NOMO-1 treated with dmso at 0.1 percent for 144 hours (cell line): ENCODE measurements around the gene NTPCR.
"Not testable (repeated sequence)": the region's sequence is repeated elsewhere in the genome, so short reads cannot be mapped to it uniquely, and the experiment has no call there.

Experiments
- DNase-seq: peaks from one replicate; lab custom pipeline; 2025; ENCODE audit not compliant: unreplicated experiment; lab: John Stamatoyannopoulos, UW

Gene NTPCR

DNA sequence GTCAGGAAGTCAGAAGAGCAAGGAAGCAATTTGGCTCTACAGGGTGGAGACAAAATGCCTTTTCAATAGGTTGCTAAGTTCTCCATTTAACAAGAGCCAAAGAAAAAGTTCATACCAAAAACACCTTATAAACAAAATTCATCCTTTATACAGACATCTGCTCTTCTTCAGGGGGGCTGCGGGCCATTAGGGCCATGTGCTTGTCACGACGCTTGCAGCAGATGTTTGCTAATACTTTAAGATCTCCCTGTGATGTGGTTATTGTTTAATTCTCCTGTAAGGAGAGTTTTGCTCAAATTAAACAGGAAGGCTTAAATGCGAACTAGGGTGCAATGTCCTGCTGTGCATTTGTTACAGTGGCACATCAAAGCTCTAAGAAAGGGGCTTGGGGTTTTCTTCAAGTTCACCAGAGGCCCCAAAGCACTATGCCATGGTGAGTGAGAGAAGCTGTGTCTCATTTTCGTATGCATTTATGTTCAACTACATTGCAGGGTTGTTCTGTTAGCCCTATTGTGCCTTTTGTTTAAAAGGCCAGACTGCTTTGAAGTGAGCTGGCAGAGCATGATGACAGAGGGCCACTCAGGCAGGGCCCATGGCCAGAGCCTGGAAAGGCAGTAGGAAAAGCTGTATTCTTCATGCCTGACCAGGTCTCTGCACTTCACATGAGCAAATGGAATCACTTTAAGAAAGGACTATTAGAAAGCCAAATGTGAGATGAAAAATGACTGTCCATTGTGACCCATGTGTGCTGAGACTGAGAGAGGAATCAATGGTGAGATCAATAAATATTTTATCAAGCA is 24.8 kb upstream of the NTPCR start:
- DNase-seq: no peak

DNA sequence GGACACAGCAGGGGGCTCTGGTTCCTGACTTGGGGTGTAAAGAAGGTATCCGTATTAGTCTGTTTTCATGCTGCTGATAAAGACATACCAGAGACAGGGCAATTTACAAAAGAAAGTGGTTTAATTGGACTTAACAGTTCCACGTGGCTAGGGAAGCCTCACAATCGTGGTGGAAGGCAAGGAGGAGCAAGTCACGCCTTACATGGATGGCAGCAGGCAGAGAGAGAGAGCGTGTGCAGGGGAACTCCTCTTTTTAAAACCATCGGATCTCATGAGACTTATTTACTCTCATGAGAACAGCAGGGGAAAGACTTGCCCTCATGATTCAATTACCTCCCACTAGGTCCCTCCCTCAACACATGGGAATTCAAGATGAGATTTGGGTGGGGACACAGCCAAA is 23.2 kb upstream of the NTPCR start:
- DNase-seq: not testable (repeated sequence)

DNA sequence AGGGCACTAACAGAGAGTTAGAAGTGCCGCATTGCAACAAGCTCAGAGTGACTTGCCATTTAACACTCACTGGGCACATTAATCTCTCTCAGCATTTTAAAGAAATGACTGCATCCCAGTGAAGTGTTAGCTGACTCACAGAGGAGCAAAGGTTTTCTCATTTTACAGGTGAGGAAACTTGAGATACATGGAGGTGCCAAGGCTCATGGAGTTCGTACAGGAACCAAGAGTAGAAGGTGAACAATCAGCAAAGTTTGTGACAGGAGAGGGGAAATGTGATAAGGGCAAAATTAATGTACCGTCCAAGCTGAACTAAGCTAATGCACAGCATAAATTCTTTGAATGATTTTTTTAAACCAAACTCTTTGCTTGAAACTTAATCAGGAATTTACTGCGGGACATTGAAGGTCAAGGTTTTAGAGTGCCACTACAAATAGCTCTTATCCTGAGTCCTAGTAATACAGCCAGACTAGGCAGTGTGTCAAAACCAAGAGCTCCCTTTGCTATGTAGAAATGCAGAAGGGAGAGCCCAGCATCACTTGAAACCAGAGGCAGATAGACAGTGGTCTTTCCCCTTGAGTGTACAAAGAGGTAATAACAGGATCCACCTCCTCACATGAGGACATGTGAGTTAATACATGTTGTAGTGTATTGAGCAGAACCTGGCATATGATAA is 22.4 kb upstream of the NTPCR start:
- no peak for DNase-seq

DNA sequence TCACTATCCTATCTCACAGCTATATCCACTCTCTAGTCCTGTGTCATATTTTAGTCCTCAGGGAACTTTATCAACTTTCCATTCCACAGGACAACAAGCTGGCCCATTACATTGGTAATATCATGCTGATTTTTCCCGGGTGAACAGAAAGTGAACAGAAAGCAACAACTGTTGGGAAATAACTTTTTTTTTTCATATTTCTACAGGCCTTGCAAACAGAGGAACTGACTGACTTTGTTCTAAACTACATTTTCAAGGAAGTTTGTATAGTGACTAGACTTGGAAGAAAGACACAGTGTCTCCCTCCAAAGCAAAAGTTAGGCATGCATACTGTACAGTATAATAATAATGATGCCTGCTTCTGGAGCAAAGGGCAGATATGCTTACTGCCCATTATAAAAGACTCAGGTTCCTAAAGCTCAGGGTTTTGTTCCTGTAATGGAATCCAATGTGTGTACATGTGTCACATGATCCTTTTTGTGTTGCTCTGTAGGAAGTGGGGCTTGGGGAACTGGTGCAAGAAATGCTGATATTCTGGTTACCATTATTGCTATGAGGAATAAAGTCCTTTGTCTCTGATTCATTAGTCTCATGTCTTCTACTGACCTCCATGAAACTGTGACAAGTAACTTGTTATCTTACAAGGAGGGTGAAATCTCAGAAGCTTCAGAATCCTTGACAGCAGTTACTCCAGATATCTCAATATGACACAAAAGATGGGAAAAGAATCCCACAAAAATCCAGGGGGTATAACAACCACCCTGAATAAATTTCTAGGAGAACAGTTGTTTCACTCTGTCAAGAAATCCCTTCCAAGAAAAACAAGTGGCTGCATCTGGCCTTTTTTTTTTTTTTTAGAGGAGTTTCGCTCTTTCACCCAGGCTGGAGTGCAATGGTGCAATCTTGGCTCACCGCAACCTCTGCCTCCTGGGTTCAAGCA is 17.7 kb upstream of the NTPCR start:
- DNase-seq: no peak

DNA sequence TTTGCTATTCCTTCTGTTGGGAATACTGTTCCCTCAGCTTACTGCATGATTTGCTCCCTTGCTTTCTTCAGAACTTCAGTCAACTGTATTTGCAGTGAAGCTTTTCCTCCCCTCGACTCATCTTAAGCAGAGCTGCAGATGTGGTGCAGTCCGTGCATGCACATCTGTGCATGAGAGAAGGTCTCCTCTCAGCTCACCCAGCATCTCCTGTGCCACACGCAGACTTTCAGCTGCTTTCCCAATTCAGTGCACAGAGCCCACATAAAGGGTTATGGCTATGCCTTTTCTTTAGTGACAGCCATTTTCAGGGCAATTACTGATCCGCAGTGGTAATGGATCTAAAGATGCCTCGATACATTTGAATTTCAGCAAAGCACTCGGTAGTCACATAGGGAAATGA is 13.5 kb upstream of the NTPCR start:
- DNase-seq: no peak

DNA sequence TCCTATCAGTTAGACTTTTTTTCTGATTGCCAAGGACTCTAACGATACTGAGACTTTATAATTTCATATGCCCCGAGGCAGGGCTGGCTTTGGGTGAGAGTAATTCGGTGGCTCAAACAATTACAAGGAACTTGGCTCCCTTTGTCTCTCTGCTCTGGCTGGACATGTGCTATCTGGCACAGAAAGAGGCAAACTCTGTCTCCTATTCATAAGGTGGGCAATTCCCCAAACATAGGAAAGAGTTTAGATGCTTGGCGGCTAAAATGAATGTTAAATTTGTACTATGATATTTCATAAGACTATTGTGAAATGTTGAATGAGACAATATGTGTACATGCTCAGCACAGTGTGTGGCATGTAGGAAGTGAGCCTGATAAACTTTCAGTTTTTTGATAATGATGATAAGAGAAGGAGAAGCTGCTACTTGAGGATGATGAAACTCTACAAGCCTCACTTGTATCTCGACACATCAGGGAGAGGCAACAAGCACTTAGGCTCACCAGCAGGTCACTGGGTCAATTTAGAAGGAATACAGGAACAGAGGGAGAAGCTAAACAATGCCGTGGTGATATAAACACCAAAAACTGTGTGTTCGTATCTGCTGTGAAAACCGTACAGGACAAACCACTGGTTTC is 12.6 kb upstream of the NTPCR start:
- no peak for DNase-seq

DNA sequence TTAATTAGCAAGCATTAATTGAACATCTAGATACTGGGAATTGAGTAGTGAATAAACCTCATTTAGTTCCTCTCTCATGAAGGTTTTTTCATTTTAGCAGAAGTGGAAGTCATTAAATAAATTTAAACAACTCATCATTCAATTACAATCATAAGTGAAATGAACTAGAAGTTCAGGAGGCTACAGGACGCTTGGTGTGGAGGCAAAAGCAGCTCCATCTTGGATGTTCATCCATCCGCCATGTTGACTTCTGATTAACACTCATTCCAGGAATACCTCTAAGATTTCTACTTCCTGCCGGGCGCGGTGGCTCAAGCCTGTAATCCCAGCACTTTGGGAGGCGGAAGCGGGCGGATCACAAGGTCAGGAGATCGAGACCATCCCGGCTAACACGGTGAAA is 11.5 kb upstream of the NTPCR start:
- DNase-seq: no peak

DNA sequence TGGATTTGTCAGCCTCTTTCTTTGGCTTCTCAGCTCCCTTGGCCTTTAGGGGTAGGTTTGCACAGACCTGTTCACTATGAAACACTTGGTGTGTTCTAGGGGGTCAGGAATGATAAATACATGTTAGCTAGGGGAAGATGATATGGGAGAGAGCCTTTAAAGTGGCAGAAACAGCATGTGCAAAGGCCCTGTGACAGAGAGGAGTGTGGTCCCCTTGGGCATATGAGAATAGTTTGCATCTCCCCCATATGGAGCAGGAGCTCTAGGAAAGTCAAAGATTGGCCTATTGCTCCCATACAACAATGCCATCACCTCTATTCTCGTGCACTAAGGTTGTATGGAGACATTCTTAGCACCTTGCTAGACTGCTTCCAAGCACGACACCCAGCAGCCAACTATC is 10.7 kb upstream of the NTPCR start:
- no peak for DNase-seq

DNA sequence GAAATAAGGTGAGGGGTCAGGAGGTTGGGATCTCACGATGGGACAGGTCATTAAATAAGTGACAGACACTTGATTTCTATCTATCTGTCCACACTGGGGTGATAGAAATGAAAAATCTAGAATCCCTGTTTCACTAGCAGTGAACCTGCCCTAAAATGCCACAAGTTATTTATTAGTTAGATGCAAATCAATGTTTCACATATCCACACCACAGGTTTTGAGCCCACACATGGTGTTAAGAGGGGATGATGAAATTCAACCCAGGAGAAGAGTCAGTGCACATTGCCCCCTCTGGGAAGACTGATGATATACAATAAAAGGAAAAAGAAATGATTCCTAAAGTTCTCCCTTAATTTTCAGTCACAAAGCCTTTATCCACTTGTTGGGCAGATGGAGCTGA is 10.1 kb upstream of the NTPCR start:
- no peak for DNase-seq

DNA sequence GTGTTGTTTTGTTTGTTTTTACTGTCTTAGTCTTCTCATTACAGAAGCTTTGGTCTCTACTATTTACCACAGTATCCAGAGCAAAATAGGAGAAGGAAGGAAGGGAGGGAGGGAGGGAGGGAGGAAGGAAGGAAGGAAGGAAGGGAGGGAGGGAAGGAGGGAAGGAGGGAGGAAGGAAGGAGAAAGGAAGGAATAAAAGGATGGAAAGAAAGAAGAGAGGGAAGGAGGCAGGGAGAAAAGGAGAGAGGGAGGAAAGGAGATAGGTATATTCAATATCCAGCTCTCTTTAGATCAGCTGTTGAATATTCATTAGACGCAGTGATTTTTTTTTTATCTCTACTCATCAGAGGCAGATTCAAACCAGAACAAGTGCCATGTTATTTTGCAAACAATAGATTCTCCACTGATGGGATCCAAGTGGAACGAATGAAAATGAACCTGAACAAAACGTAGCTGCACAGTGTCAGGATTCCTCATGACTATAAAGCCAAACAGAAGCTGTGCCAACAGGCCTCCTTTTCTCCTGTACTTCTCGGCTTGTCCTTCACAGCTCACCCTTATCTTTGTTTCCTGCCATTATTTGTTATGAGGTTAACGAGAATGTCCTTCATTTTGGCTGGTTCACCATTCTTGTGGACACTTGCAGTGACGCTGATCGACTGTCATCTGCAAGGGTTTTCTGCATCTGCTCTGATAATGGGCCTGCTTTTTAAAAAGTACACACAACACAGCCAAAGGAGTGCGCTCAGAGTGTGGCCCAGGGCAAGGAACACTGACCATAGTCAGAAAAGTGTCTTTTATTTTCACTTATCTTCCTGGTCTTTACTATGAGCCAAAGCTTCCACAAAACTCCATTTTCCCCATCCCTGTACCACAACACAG is 7.8 kb upstream of the NTPCR start:
- no peak for DNase-seq

DNA sequence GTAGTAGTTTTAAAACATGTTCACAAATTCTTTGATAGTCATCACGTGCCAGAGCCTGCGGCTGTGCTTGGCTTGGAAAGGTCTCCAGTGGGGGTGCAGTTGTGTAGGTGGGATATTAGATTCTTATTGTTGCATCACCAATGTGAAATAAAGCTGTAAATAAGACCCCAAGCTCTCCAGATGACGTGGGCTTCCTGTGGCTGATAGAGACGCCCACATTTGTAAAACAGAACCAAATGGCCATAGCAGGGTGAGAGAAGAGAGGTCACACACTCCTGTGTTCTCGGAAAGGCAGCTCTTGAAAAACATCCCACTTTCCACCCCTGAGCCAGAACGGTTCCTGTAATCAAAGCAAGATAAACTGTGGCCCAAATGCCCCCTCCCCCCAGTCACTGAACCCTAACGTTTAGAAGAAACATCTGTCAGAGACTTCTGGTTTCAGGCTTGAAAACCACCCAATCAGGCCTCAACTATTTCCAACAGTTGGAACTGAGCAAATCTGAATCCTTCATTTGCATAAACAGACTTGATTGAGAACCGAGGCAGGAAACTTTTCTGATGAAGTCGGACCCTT is 6.6 kb upstream of the NTPCR start:
- DNase-seq: no peak

DNA sequence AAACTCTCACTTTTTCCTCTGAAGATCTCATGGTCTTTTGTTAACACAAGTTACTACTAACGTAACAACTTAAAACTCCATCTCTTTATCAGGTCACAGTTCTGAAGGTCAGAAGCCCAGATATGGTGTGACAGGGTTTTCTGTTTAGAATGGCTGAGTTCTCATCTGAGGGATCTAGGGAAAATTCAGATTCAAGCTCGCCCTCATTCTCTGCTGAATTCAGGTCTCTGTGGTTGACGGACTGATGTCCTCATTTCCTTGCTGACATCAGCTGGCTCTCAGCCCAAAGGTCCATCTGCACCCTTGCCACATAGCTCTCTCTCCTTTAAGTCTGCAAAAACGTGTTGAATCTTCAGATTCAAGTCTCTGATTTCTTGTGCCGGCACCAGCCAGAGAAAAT is 6.1 kb upstream of the NTPCR start:
- DNase-seq: no peak

DNA sequence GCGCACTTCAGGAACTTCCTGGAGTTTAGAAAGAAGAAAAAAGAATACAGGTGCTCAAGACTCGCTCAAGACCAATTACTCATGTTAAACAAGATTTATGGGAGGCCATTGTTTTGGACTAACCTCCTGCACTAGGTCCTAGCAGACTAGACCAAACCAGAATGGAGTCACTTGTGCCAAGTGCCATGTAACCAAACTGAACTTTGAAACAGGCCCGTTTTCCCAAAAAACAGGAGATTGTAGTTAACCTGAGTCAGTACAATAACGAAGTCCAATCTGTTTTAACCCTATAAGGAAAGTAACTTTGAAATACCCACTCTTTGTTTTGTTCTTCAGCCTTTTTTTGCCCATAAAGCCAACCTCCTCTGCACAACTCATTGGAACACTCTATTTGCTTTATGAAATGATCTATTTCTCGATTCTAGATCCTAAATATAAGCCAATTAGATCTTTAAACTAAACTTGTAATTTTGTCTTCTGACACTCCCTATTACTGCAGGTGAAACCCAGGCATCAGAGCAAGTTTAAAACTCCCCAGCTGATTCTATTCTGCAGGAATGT is 695 bp upstream of the NTPCR start:
- DNase-seq: no peak

DNA sequence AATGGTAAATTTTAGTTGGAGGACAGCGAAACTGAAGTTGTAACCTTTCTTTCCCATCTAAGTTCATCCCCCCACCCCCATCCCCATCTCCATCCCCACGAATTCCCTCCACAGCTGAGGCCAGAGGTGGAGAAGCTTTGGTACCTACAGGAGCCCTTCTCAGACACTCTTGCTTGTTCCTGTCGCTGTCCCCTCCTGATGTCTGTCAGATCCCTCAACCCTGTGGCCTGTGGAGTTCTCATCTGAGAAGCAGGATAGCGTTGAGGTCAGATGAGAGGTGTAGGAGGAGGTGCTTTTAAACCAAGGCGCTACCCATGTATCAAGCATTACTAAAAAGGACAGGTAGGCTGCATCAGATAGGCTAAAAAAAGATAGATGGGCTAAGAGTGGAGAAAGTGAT is 769 bp downstream of the NTPCR start:
- no peak for DNase-seq

DNA sequence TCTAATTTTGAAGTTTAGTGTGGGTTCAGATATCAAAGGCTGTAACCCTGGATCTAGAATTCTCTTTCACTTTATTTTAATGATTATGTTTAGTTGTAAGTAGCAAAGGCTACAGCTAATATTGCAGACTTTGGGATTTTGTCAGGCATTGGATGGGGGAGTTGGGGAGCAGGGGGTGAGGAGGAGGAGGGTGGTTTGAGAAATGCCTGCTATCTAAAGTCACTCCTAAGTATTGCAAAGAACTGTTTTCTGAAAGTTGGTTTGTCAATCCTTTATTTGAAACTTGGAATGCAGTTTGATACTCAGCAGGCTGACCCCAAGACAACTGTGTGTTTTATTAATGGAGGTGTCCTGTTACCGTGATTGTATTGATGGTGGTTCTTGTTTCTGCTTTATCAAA is 1.2 kb downstream of the NTPCR start:
- no peak for DNase-seq

DNA sequence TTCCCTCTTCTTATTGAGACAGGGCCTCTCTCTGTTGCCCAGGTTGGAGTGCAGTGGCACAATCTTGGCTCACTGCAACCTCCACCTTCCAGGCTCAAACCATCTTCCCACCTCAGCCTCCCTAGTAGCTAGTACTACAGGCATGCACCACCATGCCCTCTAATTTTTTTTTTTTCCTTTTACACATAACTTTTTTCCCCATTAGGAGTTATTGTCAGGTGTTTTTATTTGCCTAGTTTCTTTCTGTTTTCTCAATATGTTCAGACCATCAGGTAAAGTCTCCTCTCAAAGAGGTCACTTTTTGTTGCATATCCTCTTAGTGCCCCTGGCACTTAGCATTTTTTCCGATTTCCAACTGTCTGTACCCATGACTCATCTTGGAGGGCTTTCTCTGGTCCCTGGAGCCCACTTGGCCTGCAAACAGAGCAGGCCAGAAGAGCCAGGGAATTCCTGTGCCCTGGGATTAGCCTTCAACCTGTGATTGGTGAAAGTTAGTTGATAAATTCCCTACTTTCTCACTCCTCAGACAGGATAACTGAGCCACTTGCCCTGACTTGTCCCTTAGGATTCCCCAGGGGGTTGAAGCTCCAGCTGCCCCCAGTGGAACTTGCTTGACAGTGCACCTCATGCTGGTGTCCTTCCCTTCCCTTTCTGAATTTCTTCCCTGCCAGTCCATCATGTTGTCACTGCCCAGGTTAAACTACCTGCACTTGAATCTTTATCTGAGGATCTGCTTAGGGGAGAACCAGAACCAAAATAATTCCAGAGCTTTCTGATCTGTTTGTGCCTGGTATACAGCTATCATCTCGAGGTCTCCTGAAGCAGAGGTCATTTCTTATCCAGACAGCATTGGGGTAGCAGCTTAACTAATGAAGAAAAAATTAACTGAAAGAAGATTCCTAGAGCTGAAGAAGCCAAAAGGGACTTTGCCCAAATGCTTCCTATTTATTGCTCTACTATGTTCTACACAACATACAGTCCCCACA is 2.4 kb downstream of the NTPCR start:
- DNase-seq: no peak

DNA sequence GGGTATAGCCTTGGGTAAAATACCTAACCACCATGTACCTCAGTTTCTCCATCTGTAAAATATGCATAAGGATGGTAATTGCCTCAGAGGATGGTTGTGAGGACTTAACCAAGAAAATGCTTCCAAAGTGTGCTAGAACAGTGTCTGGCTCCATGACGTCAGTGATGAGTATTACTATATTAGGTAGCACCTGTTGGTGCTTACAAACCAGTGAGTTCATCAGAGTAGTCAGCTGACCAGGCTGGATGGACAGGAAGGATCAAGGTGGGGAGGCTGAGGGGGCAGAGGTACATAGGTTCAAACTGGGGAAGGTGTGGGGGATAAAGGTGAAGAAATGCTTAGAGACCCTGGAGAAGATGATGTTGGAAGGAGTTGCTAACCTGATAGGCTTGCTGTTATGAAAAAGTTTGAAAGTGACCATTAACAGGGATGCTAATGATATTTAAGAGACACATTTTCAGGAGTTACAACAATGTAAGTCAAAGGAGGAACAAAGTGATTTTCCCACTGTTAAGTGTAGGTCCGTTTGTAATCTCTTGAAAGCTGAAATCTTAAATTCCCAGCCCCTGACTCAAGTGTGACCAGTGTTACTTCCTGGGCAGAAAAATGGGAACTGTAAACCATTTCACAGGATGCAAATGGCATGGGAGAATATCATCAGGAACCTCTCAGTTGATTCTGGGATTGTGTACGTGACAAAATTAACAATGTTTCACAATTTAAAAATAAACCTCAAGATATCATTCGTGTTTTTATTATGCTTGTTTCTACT is 4.4 kb downstream of the NTPCR start:
- DNase-seq: no peak

DNA sequence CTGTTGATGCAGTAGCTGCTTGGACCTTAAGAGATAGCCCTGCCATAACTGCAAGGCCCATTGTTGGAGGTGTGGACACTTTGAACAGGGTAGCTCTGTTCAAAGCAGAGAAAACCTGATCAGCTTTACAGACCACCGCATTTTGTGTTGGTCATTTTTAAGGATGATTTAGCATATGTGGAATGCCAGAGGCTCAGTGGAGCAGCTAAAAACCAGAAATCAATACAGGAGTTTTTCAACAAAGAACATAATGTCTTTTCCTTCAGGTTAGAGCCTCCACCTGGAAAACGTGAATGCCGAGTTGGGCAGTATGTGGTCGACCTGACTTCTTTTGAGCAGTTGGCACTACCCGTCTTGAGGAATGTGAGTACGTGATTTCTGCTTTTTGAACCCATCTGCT is 5.7 kb downstream of the NTPCR start:
- no peak for DNase-seq
